C4-2B (cell line): Measurements from ENCODE around the gene ATXN1.

ENCODE experiments used
- ZFX ChIP-seq: fragments of 450-650 bp; IDR thresholded peaks from 2 replicates; pipeline ENCODE4 v1.6.1; 2017
- TF ChIP-seq, protein P1 (sequence below): fragments of 450-650 bp; conservative IDR thresholded peaks from 2 replicates; pipeline ENCODE4 v1.5.1; 2017; ENCODE audit warnings: mild to moderate bottlenecking

DNA sequence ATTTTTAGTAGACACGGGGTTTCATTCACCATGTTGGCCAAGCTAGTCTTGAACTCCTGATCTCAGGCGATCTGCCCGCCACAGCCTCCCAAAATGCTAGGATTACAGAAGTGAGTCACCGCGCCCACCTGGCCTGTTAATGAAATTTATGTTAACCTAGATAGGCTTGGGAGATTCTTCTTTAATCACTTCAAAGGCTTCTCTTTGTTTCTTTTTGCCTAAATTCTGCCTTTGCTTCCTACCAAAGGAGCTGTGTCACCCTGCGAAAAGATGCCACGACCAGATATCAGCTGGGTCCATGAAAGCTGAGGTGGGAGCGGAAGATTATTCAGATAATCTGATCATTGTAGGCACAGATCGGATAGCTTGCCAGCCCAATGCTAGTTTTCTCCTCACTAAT lies 447.5 kb downstream of the ATXN1 start:
- TF ChIP-seq, protein P1, sequence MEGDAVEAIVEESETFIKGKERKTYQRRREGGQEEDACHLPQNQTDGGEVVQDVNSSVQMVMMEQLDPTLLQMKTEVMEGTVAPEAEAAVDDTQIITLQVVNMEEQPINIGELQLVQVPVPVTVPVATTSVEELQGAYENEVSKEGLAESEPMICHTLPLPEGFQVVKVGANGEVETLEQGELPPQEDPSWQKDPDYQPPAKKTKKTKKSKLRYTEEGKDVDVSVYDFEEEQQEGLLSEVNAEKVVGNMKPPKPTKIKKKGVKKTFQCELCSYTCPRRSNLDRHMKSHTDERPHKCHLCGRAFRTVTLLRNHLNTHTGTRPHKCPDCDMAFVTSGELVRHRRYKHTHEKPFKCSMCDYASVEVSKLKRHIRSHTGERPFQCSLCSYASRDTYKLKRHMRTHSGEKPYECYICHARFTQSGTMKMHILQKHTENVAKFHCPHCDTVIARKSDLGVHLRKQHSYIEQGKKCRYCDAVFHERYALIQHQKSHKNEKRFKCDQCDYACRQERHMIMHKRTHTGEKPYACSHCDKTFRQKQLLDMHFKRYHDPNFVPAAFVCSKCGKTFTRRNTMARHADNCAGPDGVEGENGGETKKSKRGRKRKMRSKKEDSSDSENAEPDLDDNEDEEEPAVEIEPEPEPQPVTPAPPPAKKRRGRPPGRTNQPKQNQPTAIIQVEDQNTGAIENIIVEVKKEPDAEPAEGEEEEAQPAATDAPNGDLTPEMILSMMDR, result no peak
- TF ChIP-seq ZFX, result no peak
